ENCODE results near the gene HBG2.

- no peak for TF ChIP-seq CTCF (IDR thresholded peaks at IDR 0.05)
- no peak for TF ChIP-seq POLR2A (IDR thresholded peaks at IDR 0.05)
These were observed 11.3 kb upstream of the HBG2 start for GRCh38 chr11:5265832-5266231.
